HepG2 (cell line): Measurements from ENCODE around the gene ZNF581. TPM values are rescaled to one million over a fixed set of nuclear protein-coding genes. Genes with fewer than 3 reads are reported as not detected.

Experiments
- CHD4 ChIP-seq: fragments of 200-600 bp; sonication (generic); IDR thresholded peaks from 2 replicates; pipeline ENCODE4 v1.7.0; 2017; ENCODE audit warnings: mild to moderate bottlenecking, low read length, borderline replicate concordance
- HDAC1 ChIP-seq: sonication (generic); formaldehyde crosslinking; IDR thresholded peaks from 2 replicates; pipeline ENCODE4 v1.5.1; 2020; ENCODE audit warnings: mild to moderate bottlenecking, missing genetic modification reagents
- MIER3 ChIP-seq: IDR thresholded peaks from 2 replicates; pipeline ENCODE4 v1.6.1; 2016; ENCODE audit warnings: missing compliant biosample characterization, borderline replicate concordance
- NCOA1 ChIP-seq: sonication (generic); formaldehyde crosslinking; IDR thresholded peaks from 2 replicates; pipeline ENCODE4 v1.9.0; 2021; ENCODE audit warnings: missing genetic modification reagents
- NRL ChIP-seq: sonication (generic); formaldehyde crosslinking; IDR thresholded peaks from 2 replicates; pipeline ENCODE4 v1.5.0; 2020; ENCODE audit warnings: missing genetic modification reagents, mild to moderate bottlenecking, moderate library complexity, borderline replicate concordance
- SMYD3 ChIP-seq: sonication (generic); formaldehyde crosslinking; IDR thresholded peaks from 2 replicates; pipeline ENCODE4 v1.8.1; 2023; ENCODE audit warnings: mild to moderate bottlenecking, missing genetic modification reagents
- SOX6 ChIP-seq, 2 experiments: fragments of 450-650 bp in 1 of 2; sonication (generic) in 1 of 2; formaldehyde crosslinking in 1 of 2; IDR thresholded peaks; 2 replicates each; pipeline versions ENCODE4 v1.4.0 to v1.6.1; 2017 to 2020; ENCODE audit warnings: antibody characterized with exemption in 1 of 2, mild to moderate bottlenecking in 1 of 2, missing genetic modification reagents in 1 of 2
- SP1 ChIP-seq, 2 experiments: fragments of 450-650 bp in 1 of 2; sonication (generic) in 1 of 2; formaldehyde crosslinking in 1 of 2; IDR thresholded peaks; 2 replicates each; pipeline versions ENCODE4 v1.4.0 to v1.6.1; 2016 to 2020; ENCODE audit warnings: missing genetic modification reagents in 1 of 2
- U2AF2 ChIP-seq: fragments of 200-400 bp; formaldehyde crosslinking; IDR thresholded peaks from 2 replicates; pipeline ENCODE4 v1.6.1; 2017; ENCODE audit warnings: low read depth, mild to moderate bottlenecking, low read length
- XRCC5 ChIP-seq: fragments of 200-400 bp; formaldehyde crosslinking; optimal IDR thresholded peaks from 2 replicates; pipeline ENCODE3; 2017; ENCODE audit warnings: mild to moderate bottlenecking, low read length
- ZNF124 ChIP-seq: sonication (generic); formaldehyde crosslinking; IDR thresholded peaks from 2 replicates; pipeline ENCODE4 v1.4.0; 2020; ENCODE audit warnings: missing genetic modification reagents
- polyA plus RNA-seq, 8 experiments: library from polyadenylated mRNA; depleted of rRNA in 3 of 8; stranded (reverse) in 7 of 8; unstranded in 1 of 8; fragments of >200 nt; fragmentation: Illumina TruSeq in 4 of 8; extraction: Trizol in 4 of 8; gene quantifications; 2 replicates each; pipeline versions ENCODE4 v1.2.1 to v1.2.3, GENCODE V29; 2011 to 2016; ENCODE audit warnings: low read depth in 4 of 8, missing spikeins in 1 of 8, mixed read lengths in 1 of 8; ENCODE audit not compliant: insufficient read depth in 1 of 8
- total RNA-seq, 5 experiments: library from RNA; depleted of rRNA; stranded (reverse); fragments of >200 nt; fragmentation: Illumina TruSeq; extraction: Trizol; gene quantifications; 2 replicates each; pipeline ENCODE4 v1.2.3, GENCODE V29; 2016; ENCODE audit warnings: low read depth in 1 of 5
- TF ChIP-seq, protein P1 (sequence below): sonication (generic); formaldehyde crosslinking; IDR thresholded peaks from 2 replicates; pipeline ENCODE4; 2020; ENCODE audit warnings: missing genetic modification reagents, mild to moderate bottlenecking, borderline replicate concordance
- TF ChIP-seq, protein P2 (sequence below): sonication (generic); formaldehyde crosslinking; IDR thresholded peaks from 2 replicates; pipeline ENCODE4 v1.8.1; 2023; ENCODE audit warnings: mild to moderate bottlenecking, missing genetic modification reagents, borderline replicate concordance
- TF ChIP-seq, protein P3 (sequence below): sonication (generic); formaldehyde crosslinking; IDR thresholded peaks from 2 replicates; pipeline ENCODE4 v1.5.0; 2020; ENCODE audit warnings: mild to moderate bottlenecking, missing genetic modification reagents, borderline replicate concordance
- TF ChIP-seq, protein P4 (sequence below): sonication (generic); formaldehyde crosslinking; IDR thresholded peaks from 2 replicates; pipeline ENCODE4 v1.8.0; 2022; ENCODE audit warnings: mild to moderate bottlenecking, missing genetic modification reagents
- TF ChIP-seq, protein P5 (sequence below): sonication (generic); formaldehyde crosslinking; IDR thresholded peaks from 2 replicates; pipeline ENCODE4 v1.4.0; 2020; ENCODE audit warnings: mild to moderate bottlenecking, missing genetic modification reagents
- TF ChIP-seq, protein P6 (sequence below): sonication (generic); formaldehyde crosslinking; IDR thresholded peaks from 2 replicates; pipeline ENCODE4 v1.4.0; 2020; ENCODE audit warnings: missing genetic modification reagents

The ZNF581 gene
- total and polyA plus RNA-seq, 2 of the 13 experiments (the other 11 are each of a cell fraction or from before 2014, with no cell fraction given) = 19.6 to 49.5 TPM

DNA sequence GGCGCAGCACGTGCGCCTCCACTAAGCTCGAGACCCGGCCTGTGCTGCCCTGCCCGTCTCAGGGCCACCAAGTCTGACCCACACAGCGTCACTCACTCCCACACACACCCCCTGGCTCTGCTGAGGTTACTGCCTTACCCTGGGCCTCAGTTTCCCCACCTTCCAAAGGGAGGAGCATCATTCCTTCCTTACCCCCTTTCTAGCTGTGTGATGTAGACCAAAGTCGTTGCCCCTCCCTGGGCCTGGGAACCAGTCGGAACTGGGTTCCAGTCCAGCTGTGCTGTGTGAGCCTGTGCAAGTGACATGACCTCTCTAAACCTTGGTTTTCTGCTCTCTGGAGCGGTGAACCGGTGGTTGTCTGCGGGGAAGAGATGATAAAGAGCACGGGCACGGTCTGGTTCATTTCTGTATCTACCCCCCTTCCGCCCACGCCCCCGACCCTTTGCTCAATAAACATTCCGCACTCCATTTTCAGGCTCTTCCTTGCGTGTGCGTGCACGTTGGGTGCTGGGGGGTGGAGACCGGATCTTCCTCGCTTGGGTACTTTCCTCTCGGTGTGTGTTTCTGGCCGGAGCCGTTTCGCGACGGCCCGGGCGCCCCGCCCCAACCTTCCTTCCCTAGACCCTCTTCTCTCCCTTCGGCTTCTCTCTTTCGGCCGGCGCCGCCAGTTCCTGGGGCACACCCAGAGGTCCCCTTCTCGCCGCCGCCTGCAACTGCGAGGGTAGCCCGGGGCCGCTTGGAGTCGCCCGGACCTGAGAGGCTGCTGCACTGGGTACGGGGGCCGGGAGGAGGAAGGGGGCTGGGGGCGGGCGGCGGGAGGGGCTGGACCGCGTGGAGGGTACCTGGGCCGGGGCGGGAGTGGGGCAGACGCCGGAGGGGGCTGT, at the start of gene ZNF581 (continued):
- TF ChIP-seq NCOA1 (CRISPR knock-in tag) = no peak
- TF ChIP-seq NRL (CRISPR knock-in tag) = 0 out of 2 replicates have a peak, but pooled peaks have one; percentile 14
- TF ChIP-seq, protein P1, sequence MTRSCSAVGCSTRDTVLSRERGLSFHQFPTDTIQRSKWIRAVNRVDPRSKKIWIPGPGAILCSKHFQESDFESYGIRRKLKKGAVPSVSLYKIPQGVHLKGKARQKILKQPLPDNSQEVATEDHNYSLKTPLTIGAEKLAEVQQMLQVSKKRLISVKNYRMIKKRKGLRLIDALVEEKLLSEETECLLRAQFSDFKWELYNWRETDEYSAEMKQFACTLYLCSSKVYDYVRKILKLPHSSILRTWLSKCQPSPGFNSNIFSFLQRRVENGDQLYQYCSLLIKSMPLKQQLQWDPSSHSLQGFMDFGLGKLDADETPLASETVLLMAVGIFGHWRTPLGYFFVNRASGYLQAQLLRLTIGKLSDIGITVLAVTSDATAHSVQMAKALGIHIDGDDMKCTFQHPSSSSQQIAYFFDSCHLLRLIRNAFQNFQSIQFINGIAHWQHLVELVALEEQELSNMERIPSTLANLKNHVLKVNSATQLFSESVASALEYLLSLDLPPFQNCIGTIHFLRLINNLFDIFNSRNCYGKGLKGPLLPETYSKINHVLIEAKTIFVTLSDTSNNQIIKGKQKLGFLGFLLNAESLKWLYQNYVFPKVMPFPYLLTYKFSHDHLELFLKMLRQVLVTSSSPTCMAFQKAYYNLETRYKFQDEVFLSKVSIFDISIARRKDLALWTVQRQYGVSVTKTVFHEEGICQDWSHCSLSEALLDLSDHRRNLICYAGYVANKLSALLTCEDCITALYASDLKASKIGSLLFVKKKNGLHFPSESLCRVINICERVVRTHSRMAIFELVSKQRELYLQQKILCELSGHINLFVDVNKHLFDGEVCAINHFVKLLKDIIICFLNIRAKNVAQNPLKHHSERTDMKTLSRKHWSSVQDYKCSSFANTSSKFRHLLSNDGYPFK (CRISPR knock-in tag) = peak; percentile 70
- TF ChIP-seq XRCC5 = peak; percentile 84
- no peak for TF ChIP-seq SP1 (IDR thresholded peaks at IDR 0.05)
- TF ChIP-seq SP1 (CRISPR knock-in tag; IDR thresholded peaks at IDR 0.05) = peak; percentile 75
- 0 out of 2 replicates have a peak, but pooled peaks have one; percentile 60 for TF ChIP-seq ZNF124 (CRISPR knock-in tag)
- TF ChIP-seq, protein P2, sequence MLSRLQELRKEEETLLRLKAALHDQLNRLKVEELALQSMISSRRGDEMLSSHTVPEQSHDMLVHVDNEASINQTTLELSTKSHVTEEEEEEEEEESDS (CRISPR knock-in tag) = no peak
- 0 out of 2 replicates have a peak, but pooled peaks have one; percentile 12 for TF ChIP-seq SMYD3 (CRISPR knock-in tag)
- TF ChIP-seq, protein P3, sequence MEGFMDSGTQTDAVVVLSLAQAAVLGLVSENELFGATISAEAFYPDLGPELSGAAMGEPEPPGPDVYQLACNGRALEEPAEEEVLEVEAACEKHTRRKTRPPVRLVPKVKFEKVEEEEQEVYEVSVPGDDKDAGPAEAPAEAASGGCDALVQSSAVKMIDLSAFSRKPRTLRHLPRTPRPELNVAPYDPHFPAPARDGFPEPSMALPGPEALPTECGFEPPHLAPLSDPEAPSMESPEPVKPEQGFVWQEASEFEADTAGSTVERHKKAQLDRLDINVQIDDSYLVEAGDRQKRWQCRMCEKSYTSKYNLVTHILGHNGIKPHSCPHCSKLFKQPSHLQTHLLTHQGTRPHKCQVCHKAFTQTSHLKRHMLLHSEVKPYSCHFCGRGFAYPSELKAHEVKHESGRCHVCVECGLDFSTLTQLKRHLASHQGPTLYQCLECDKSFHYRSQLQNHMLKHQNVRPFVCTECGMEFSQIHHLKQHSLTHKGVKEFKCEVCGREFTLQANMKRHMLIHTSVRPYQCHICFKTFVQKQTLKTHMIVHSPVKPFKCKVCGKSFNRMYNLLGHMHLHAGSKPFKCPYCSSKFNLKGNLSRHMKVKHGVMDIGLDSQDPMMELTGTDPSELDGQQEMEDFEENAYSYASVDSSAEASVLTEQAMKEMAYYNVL (CRISPR knock-in tag) = 0 out of 2 replicates have a peak, but pooled peaks have one; percentile 18
- TF ChIP-seq SOX6 (IDR thresholded peaks at IDR 0.05) = no peak
- peak; percentile 56; the same call in 1 of the 2 replicates for TF ChIP-seq SOX6 (CRISPR knock-in tag; IDR thresholded peaks at IDR 0.05)
- TF ChIP-seq, protein P4, sequence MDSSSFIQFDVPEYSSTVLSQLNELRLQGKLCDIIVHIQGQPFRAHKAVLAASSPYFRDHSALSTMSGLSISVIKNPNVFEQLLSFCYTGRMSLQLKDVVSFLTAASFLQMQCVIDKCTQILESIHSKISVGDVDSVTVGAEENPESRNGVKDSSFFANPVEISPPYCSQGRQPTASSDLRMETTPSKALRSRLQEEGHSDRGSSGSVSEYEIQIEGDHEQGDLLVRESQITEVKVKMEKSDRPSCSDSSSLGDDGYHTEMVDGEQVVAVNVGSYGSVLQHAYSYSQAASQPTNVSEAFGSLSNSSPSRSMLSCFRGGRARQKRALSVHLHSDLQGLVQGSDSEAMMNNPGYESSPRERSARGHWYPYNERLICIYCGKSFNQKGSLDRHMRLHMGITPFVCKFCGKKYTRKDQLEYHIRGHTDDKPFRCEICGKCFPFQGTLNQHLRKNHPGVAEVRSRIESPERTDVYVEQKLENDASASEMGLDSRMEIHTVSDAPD = 0 out of 2 replicates have a peak, but pooled peaks have one; percentile 23
- TF ChIP-seq, protein P5, sequence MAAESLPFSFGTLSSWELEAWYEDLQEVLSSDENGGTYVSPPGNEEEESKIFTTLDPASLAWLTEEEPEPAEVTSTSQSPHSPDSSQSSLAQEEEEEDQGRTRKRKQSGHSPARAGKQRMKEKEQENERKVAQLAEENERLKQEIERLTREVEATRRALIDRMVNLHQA = no peak
- TF ChIP-seq MIER3 (CRISPR knock-in tag) = no peak; the same call in 1 of the 2 replicates
- TF ChIP-seq HDAC1 (CRISPR knock-in tag) = peak; percentile 88
- TF ChIP-seq, protein P6, sequence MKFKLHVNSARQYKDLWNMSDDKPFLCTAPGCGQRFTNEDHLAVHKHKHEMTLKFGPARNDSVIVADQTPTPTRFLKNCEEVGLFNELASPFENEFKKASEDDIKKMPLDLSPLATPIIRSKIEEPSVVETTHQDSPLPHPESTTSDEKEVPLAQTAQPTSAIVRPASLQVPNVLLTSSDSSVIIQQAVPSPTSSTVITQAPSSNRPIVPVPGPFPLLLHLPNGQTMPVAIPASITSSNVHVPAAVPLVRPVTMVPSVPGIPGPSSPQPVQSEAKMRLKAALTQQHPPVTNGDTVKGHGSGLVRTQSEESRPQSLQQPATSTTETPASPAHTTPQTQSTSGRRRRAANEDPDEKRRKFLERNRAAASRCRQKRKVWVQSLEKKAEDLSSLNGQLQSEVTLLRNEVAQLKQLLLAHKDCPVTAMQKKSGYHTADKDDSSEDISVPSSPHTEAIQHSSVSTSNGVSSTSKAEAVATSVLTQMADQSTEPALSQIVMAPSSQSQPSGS = no peak
- TF ChIP-seq U2AF2 = 0 out of 2 replicates have a peak, but pooled peaks have one; percentile 45
- TF ChIP-seq CHD4 = no peak
